GM13976 (cell line): ENCODE results near the gene MAGEA11.

Experiments used
- DNase-seq: peaks from one replicate; pipeline ENCODE4 v3.0.0; 2012; ENCODE audit warnings: low spot score
- CTCF ChIP-seq: IDR thresholded peaks from 2 replicates; pipeline ENCODE4 v1.5.1; 2012; ENCODE audit warnings: borderline replicate concordance, mild to moderate bottlenecking; ENCODE audit not compliant: insufficient read depth; ENCODE audit errors: extremely low read depth, missing control alignments, control extremely low read depth
- in situ Hi-C: fragments of 300-500 bp; cut with MboI; formaldehyde crosslinking; loops from one replicate; pipeline ENCODE4 v1.12.0; 2022; ENCODE audit warnings: low sequenced_read_pairs, mixed read lengths, inconsistent platforms; ENCODE audit not compliant: unreplicated experiment

The MAGEA11 gene

GRCh38 chrX:149707147-149707901 lies 4.5 kb upstream of the MAGEA11 start:
- DNase-seq: no peak
- in situ Hi-C loops: no loop called here
- TF ChIP-seq CTCF: no peak

GRCh38 chrX:149712831-149713230 lies 971 bp downstream of the MAGEA11 start:
- no peak for TF ChIP-seq CTCF
- in situ Hi-C loops: no loop called here
- no peak for DNase-seq

- TF ChIP-seq CTCF: no peak
- in situ Hi-C loops: no loop called here
- no peak for DNase-seq
These were observed 1.6 kb downstream of the MAGEA11 start for GRCh38 chrX:149713279-149714050.

GRCh38 chrX:149715468-149715867 lies 3.6 kb downstream of the MAGEA11 start:
- no peak for TF ChIP-seq CTCF
- in situ Hi-C loops: no loop called here
- peak; percentile 23 for DNase-seq

- TF ChIP-seq CTCF: no peak
- in situ Hi-C loops: no loop called here
- DNase-seq: no peak
These were observed 4.8 kb downstream of the MAGEA11 start for GRCh38 chrX:149716632-149717031.

GRCh38 chrX:149717803-149718202 lies 5.9 kb downstream of the MAGEA11 start:
- no peak for DNase-seq
- TF ChIP-seq CTCF: no peak
- in situ Hi-C loops: no loop called here
